Adrenal gland (tissue), 5 donors: Measurements from ENCODE around the gene FCSK.

Source experiments
- POLR2A ChIP-seq, 2 donors: fragments of 450-650 bp; IDR thresholded peaks; one replicate each; pipeline ENCODE4 v1.6.1; 2017; ENCODE audit warnings: antibody characterized with exemption in 2 of 2, mild to moderate bottlenecking in 2 of 2, moderate library complexity in 1 of 2
- TF ChIP-seq, protein P1 (sequence below), 6 experiments: fragments of 450-650 bp in 4 of 6; fragments of 200-600 bp in 2 of 6; sonication (generic) in 1 of 6; IDR thresholded peaks; 1 replicate in 5 of 6; 2 replicates in 1 of 6; pipeline versions ENCODE4 v1.5.1 to v1.8.0; 2016 to 2021; ENCODE audit warnings: antibody characterized with exemption in 6 of 6, mild to moderate bottlenecking in 2 of 6, moderate library complexity in 1 of 6
- donor health status: DM: no; HTN: no; CAD: no.

DNA sequence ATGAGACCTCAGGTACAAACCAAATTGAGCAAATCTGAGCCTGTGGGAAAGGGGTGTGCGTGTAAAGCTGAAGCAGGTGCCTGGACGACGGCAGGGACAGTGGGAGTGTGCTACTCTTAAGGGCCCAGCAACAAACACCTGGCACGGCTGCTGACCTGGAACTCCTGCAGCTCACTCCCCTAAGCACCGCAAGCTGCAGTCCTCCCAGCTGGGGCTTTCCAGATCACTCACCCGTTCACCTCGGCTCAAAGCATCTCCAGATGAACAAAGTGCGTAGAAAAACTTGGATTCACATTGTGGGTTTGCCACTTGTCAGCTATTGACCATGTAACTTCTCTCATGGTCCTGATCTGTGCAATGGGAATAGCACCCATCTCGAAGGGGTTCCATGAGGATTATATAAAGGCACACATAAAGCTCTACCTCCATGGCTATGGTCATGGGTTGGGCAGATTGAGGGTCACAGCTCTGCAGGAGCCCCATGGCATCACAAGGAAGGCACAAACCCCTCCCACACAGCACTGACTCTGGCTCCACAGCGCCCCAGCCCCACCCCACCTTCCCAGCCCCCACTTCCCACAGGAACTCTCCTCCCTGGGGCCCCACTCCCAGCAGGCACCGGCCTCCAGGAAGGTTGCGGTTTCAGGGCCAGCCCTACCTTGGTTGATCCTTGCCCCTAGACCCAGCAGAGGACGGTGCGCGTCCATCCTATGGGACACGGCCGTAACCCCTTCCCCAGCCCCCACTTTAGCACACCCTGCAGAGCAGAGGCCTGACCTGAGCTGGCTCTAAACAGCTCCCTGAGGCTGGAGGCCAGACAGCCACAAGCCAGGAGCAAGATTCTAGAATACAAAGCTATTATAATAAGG is 37.4 kb upstream of the FCSK start:
- TF ChIP-seq POLR2A (IDR thresholded peaks at IDR 0.05) = no peak
- TF ChIP-seq, protein P1, sequence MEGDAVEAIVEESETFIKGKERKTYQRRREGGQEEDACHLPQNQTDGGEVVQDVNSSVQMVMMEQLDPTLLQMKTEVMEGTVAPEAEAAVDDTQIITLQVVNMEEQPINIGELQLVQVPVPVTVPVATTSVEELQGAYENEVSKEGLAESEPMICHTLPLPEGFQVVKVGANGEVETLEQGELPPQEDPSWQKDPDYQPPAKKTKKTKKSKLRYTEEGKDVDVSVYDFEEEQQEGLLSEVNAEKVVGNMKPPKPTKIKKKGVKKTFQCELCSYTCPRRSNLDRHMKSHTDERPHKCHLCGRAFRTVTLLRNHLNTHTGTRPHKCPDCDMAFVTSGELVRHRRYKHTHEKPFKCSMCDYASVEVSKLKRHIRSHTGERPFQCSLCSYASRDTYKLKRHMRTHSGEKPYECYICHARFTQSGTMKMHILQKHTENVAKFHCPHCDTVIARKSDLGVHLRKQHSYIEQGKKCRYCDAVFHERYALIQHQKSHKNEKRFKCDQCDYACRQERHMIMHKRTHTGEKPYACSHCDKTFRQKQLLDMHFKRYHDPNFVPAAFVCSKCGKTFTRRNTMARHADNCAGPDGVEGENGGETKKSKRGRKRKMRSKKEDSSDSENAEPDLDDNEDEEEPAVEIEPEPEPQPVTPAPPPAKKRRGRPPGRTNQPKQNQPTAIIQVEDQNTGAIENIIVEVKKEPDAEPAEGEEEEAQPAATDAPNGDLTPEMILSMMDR (IDR thresholded peaks at IDR 0.05) = no peak
